Erythroblast (primary cell): Measurements from ENCODE around the gene MYCBP2.
"Not testable (repeated sequence)": the region's sequence is repeated elsewhere in the genome, so short reads cannot be mapped to it uniquely, and the experiment has no call there.

Experiments
- GATA1 ChIP-seq: IDR thresholded peaks from 2 replicates; pipeline ENCODE4 v1.6.1; 2011; ENCODE audit warnings: low read depth, mild to moderate bottlenecking, control low read depth, low read length, moderate library complexity
- POLR2A ChIP-seq: IDR thresholded peaks from 2 replicates; pipeline ENCODE4 v1.6.1; 2011; ENCODE audit warnings: mild to moderate bottlenecking, low read length

DNA sequence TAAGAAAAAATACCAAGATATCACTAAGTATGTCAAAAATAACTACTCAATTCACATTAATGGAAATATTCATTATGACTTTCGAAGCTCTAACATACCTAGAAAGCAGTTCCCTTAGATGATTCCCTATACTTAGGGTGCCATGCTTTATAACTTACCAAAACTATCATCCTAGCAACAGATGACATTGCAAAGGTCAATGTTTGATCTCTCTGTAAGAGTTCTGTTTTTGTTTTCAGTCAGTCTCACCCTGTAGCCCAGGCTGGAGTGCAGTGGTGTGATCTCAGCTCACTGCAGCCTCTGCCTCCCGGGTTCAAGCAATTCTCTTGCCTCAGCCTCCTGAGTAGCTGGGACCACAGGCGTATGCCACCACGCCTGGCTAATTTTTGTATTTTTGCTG, 318.6 kb downstream of the MYCBP2 start:
- not testable (repeated sequence) for TF ChIP-seq POLR2A, GATA1
